HG03439 (cell line): ENCODE measurements around the gene TFEB.
"Not testable (repeated sequence)": the region's sequence is repeated elsewhere in the genome, so short reads cannot be mapped to it uniquely, and the experiment has no call there.

Experiments used
- ATAC-seq: cut with Tn5 transposase; IDR thresholded peaks from one replicate; pipeline ENCODE4 v1.9.1; 2021; ENCODE audit warnings: mild to moderate bottlenecking, moderate library complexity; ENCODE audit not compliant: unreplicated experiment

TFEB gene

GRCh38 chr6:41766043-41766664 lies 30.7 kb upstream of the TFEB start:
- not testable (repeated sequence) for ATAC-seq

- no peak for ATAC-seq
Observed at GRCh38 chr6:41763470-41763869, 28.1 kb upstream of the TFEB start.

GRCh38 chr6:41759905-41760579 lies 24.6 kb upstream of the TFEB start:
- ATAC-seq, result no peak

GRCh38 chr6:41759106-41759904 lies 23.9 kb upstream of the TFEB start:
- ATAC-seq, result no peak

GRCh38 chr6:41758641-41759035 lies 23.2 kb upstream of the TFEB start:
- ATAC-seq, result no peak

GRCh38 chr6:41757931-41758640 lies 22.7 kb upstream of the TFEB start:
- no peak for ATAC-seq

GRCh38 chr6:41757271-41757670 lies 21.9 kb upstream of the TFEB start:
- ATAC-seq, result no peak

GRCh38 chr6:41756354-41756753 lies 20.9 kb upstream of the TFEB start:
- no peak for ATAC-seq

GRCh38 chr6:41755895-41756294 lies 20.5 kb upstream of the TFEB start:
- ATAC-seq, result no peak

- ATAC-seq, result no peak
Observed at GRCh38 chr6:41750374-41750773, 15.0 kb upstream of the TFEB start.

GRCh38 chr6:41748542-41748941 lies 13.1 kb upstream of the TFEB start:
- ATAC-seq, result no peak

GRCh38 chr6:41748102-41748477 lies 12.7 kb upstream of the TFEB start:
- no peak for ATAC-seq

GRCh38 chr6:41747256-41748101 lies 12.1 kb upstream of the TFEB start, which contains the start of gene PGC:
Gene PGC (minus strand): TSS chr6:41747397. CDS start chr6:41747334, 63 bp downstream.
- ATAC-seq, result no peak

- no peak for ATAC-seq
Observed at GRCh38 chr6:41746107-41746506, 10.7 kb upstream of the TFEB start.

GRCh38 chr6:41744236-41744787 lies 8.9 kb upstream of the TFEB start:
- ATAC-seq, result no peak

- no peak for ATAC-seq
Observed at GRCh38 chr6:41743406-41744235, 8.2 kb upstream of the TFEB start.

- ATAC-seq, result no peak
Observed at GRCh38 chr6:41741625-41742490, 6.5 kb upstream of the TFEB start.
